ENCODE data around the gene KY.
"Not testable (repeated sequence)": the region's sequence is repeated elsewhere in the genome, so short reads cannot be mapped to it uniquely, and the experiment has no call there.

KY gene

GRCh38 chr3:134579141-134579665 is 71.6 kb downstream of the KY start:
- no peak overlapping the region for H3K4me3 ChIP-seq (ENCODE audit: low read length)
- TF ChIP-seq CTCF (IDR thresholded peaks at IDR 0.05; ENCODE audit: insufficient read depth, low read depth, low read length, missing control alignments), result no peak
- no peak for DNase-seq (ENCODE audit: low read depth)

DNA sequence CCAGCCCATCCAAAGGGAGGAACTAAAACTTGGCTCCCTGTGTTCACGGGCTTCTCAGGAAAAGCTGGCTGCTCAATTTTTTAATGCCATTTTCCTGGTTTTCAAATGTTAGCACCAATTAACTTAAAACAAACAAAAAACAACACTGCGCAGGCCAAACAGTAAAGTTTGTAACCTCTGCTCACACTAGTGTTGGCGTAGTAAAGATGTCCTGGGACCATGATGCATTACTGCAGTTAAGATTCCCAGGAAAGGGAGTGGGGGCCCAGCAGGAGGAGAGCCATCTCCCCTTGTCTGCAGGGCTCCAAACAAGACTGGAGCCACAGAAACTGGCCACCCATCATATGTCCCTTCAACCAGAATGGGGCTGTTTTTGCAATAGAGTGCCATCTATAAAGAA is 74.0 kb downstream of the KY start:
- no peak for DNase-seq (ENCODE audit: low read depth)
- TF ChIP-seq CTCF (IDR thresholded peaks at IDR 0.05; ENCODE audit: insufficient read depth, low read depth, low read length, missing control alignments), result no peak
- H3K4me3 ChIP-seq (ENCODE audit: low read length), result no peak overlapping the region

GRCh38 chr3:134576426-134576825 is 74.4 kb downstream of the KY start:
- TF ChIP-seq CTCF (IDR thresholded peaks at IDR 0.05; ENCODE audit: insufficient read depth, low read depth, low read length, missing control alignments), result no peak
- DNase-seq (ENCODE audit: low read depth), result no peak
- H3K4me3 ChIP-seq (ENCODE audit: low read length), result no peak overlapping the region

DNA sequence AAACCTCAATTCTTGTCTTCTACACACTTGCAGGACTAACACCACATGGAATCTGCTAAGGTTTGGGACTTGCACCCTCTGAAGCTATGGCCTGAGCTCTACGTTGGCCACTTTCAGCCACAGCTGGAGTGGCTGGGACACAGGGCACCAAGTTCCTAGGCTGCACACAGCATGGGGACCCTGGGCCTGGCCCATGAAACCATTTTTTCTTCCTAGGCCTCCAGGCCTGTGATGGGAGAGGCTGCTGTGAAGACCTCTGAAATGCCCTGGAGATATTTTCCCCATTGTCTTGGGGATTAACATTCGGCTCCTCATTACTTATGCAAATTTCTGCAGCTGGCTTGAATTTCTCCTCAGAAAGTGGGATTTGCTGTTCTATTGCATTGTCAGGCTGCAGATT is 80.9 kb downstream of the KY start:
- not testable (repeated sequence) for DNase-seq (ENCODE audit: low read depth); H3K4me3 ChIP-seq (ENCODE audit: low read length)

DNA sequence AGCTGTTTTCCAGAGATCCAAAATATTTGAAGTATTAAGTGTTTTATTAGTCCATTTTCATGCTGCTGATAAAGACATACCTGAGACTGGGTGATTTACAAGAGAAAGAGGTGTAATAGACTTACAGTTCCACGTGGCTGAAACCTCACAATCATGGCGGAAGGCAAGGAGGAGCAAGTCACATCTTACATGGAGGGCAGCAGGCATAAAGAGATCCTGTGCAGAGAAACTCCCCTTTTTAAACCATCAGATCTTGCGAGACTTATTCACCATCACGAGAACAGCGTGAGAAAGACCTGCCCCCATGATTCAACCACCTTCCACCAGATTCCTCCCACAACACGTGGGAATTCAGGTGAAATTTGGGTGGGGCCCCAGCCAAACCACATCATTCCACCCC is 82.0 kb downstream of the KY start:
- H3K4me3 ChIP-seq (ENCODE audit: low read length), result no peak overlapping the region
- no peak for DNase-seq (ENCODE audit: low read depth)
- no peak for TF ChIP-seq CTCF (IDR thresholded peaks at IDR 0.05; ENCODE audit: insufficient read depth, low read depth, low read length, missing control alignments)

GRCh38 chr3:134567605-134568004 is 83.2 kb downstream of the KY start:
- TF ChIP-seq CTCF (IDR thresholded peaks at IDR 0.05; ENCODE audit: insufficient read depth, low read depth, low read length, missing control alignments), result no peak

GRCh38 chr3:134564991-134565390 is 85.8 kb downstream of the KY start:
- no peak overlapping the region for H3K4me3 ChIP-seq (ENCODE audit: low read length)
- no peak for TF ChIP-seq CTCF (IDR thresholded peaks at IDR 0.05; ENCODE audit: insufficient read depth, low read depth, low read length, missing control alignments)
- no peak for DNase-seq (ENCODE audit: low read depth)

More at GRCh38 chr3:134567605-134568004, 83.2 kb downstream of the KY start:
- no peak overlapping the region for H3K4me3 ChIP-seq (ENCODE audit: low read length)
- no peak for DNase-seq (ENCODE audit: low read depth)
